GM19468 (cell line): ENCODE measurements around the gene EI24.
"Not testable (repeated sequence)": the region's sequence is repeated elsewhere in the genome, so short reads cannot be mapped to it uniquely, and the experiment has no call there.

Experiments used
- ATAC-seq: cut with Tn5 transposase; IDR thresholded peaks from one replicate; pipeline ENCODE4 v1.9.1; 2021; ENCODE audit warnings: mild to moderate bottlenecking, moderate library complexity, moderate number of reproducible peaks; ENCODE audit not compliant: unreplicated experiment; ENCODE audit errors: extremely low read depth

The EI24 gene

DNA sequence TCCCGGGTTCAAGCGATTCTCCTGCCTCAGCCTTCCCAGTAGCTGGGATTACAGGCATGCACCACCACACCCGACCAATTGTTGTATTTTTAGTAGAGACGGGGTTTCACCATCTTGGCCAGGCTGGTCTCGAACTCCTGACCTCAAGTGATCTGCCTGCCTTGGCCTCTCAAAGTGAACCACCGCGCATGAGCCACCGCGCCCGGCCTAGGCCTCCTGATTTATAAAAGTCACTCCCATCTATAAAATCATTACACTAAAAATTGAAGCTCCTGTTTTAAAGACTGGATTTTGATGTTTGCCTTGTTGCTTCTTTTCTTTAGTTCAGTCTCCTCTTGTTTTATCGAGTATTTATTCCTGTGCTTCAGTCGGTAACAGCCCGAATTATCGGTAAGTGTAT lies 7.9 kb downstream of the EI24 start:
- not testable (repeated sequence) for ATAC-seq

- ATAC-seq, result no peak
Observed at GRCh38 chr11:125578783-125579182, 9.5 kb downstream of the EI24 start.

DNA sequence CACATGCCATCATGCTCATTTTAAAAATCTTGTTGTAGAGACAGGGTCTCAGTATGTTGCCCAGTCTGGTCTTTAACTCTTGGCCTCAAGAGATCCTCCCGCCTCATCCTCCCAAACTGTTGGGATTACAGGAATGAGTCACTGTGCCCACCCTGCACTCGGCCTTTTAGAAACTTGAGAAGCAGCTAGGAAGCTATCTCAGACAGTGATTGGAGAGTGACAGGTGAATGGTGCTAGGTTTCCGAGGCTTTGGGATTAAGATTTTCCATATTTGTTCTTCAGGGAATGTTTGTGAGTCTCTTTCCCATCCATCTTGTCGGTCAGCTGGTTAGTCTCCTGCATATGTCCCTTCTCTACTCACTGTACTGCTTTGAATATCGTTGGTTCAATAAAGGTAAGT lies 10.5 kb downstream of the EI24 start:
- ATAC-seq, result no peak

GRCh38 chr11:125583496-125583895 lies 14.2 kb downstream of the EI24 start:
- ATAC-seq, result no peak

- ATAC-seq, result no peak
Observed at GRCh38 chr11:125585487-125585886, 16.2 kb downstream of the EI24 start.

DNA sequence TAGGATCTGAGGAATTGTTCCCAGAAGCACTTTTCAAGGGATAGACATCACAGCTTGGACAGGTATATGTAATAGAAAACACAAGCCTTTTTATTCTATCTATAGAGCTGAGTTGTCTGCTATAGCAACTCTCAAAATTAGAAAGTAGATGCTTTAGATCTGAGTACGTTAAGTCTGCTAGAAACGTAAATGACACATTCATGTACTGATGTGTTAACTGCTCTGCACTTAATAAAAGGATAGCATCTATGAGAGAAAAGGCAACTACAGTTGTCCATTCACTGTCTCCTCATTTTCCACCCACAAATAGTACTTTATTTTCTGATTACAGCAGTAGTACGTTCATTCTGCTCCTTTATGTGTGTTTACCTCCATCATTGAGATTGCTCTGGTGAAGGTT lies 17.3 kb downstream of the EI24 start:
- ATAC-seq, result no peak

GRCh38 chr11:125587480-125587879 lies 18.2 kb downstream of the EI24 start:
- ATAC-seq, result no peak

DNA sequence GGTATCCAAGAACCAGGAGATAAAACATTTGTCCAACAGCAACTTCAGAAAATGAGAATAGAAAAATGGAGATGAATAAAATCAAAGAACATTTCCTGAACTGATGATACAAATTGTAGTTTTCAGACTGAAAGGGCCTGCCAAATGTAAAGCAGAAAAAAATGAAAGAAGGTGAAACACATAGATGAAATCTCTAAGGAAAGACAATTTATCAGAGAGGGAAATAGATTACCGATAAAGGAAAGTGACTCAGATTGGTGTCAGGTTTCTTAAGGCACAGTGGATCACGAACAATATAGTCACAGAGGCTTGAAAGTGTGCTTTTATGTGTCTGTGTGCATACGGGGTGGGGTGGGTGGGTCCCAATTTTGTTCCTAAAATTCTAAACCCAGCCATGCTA lies 19.2 kb downstream of the EI24 start:
- no peak for ATAC-seq

GRCh38 chr11:125591649-125592304 lies 22.5 kb downstream of the EI24 start:
- peak; percentile 0 for ATAC-seq

DNA sequence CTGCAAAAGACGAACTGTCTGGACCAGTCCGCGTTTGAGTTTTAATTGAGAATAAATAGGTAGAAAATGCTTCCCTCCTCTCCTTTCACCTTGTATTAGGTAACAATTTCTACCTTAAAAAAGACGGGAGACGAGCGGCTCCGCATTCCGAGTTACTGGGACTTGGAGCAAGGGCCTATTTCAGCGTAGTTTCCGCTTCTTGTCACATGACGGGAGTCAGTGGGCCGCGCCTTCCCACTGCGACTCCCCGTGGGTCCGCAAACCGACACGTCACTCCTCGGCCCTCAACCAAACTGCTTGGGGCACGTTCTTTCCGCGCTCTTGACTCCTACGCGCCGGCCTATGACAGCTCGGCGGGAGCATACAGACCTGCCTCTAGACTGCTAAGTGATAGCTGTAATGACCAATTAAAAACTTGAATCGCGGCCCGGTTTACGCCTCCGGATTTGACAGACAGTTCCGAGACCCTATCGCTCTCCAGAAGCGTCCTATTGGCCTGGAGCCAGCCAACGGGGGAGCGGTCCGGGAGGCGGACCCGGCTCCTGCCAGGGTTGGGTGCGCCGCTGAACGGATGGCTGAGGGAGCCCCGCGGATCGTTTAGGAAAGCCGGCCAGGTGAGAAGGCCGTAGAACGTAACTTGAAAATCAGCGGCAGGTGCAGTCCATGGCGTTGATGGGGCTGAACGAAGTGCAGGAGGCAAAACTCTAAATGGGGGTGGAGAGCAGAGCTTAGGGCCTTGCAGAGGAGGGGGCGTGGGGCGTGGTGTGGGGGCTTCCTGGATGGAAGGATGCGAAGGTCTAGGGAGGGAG lies 23.2 kb downstream of the EI24 start, which contains the start of gene STT3A:
Gene STT3A, plus strand, starts transcription at position 548 of the 809 bp plus-strand sequence. CDS start 3,064 bp downstream, outside the sequence.
- ATAC-seq, result peak; percentile 99

DNA sequence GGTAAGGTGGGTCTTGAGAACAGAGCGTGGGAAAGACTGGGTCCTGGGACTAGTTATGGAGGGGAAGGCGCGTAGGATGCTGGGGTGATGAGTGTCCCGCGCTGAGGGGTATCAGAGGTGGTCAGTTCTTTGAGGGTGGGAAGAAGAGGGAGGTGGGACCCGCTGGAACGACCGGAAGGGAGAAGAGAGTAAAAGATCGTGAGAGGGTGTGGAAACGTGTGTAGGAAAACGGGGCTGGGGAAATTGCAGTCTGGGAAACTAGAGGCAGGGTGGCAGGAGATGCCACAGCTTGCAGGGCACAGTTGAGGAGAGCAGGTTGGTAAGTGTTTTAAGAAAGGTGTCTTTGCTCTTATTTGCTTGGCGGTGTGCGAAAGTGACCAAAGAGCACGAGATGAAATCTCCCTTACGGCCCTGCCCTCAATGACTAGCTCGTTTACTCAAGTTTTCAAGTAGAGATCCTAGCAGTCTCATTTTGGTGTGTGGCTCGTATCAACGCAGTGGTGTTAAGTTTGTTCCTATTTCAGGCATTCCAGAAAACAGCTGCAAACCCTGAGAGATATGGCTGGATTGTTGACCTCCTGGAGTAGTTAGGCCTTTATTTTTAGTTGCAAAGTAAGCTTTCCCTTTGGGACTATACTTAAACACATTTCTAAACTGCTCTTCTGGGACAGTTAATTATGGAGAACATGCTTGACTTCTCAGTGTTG lies 24.0 kb downstream of the EI24 start:
- ATAC-seq, result no peak

DNA sequence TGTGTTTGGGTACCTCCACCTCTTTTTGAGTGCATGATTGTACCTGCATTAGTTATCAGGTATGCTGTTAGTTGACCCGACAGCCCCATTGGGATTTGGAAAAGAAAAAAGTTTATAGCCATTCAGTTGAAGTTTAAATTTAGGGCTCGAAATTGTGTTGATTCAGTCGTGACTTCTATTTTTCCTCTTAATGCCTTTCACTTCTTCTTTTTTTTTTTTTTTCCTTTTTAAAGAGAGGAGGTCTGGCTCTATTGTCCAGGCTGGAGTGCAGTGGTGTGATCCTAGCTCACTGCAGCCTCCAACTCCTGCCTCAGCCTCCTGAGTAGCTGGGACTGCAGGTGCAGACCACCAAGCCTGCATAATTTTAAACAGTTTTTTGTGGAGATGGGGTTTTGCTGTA lies 25.7 kb downstream of the EI24 start:
- no peak for ATAC-seq

DNA sequence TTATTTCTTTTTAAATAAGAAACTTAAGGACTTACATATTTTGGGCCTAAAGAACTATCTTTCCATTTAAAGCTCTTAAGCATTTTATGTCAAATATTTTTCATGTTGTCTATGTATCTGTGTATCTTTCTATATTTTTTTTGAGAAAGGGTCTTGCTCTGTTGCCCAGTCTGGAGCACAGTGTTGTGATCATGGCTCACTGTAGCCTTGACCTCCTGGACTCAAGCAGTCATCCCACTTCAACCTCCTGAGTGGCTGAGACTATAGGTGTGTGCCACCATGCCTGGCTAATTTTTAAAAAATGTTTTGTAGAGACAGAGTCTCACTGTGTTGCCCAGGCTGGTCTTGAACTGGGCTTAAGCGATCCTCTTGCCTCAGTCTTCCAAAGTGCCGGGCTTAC lies 31.4 kb downstream of the EI24 start:
- no peak for ATAC-seq

- no peak for ATAC-seq
Observed at GRCh38 chr11:125603207-125603606, 33.9 kb downstream of the EI24 start.

DNA sequence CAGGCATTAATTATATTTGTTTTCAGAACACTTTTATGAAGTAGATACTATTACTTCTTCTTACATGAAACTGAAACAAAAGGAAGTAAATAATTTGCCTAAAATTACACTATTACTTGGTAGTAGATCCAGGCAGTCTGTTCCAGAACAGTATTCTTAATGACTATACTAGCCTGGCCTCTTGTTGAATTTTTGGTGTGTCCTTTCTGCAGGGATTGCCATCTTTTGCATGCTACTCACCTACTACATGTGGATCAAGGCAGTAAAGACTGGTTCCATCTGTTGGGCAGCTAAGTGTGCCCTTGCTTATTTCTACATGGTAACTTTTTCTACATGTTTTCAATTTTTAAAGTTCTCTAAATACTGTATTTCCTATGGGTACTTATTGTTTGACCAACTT lies 36.1 kb downstream of the EI24 start:
- no peak for ATAC-seq

- ATAC-seq, result no peak
Observed at GRCh38 chr11:125609545-125609944, 40.3 kb downstream of the EI24 start.

- no peak for ATAC-seq
Observed at GRCh38 chr11:125618383-125618782, 49.1 kb downstream of the EI24 start.

DNA sequence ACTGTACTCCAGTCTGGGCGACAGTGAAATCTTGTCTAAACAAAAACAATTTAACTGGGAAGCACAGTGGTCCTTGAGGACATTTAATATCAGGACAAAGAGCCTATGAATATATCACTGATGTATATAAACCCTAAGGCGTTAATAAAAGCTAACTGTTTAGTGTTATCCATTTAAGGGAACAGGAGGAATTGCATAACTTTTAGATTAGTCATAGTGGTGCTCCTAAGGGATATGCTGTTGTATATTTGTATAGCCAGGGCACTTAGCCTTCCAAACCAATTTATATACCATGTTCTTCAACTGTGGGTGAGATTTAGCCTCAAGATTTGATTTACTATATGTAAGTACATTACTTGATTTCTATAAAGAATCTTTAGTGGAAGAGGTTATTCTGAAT lies 52.7 kb downstream of the EI24 start:
- no peak for ATAC-seq

- ATAC-seq, result no peak
Observed at GRCh38 chr11:125623064-125623463, 53.8 kb downstream of the EI24 start.

DNA sequence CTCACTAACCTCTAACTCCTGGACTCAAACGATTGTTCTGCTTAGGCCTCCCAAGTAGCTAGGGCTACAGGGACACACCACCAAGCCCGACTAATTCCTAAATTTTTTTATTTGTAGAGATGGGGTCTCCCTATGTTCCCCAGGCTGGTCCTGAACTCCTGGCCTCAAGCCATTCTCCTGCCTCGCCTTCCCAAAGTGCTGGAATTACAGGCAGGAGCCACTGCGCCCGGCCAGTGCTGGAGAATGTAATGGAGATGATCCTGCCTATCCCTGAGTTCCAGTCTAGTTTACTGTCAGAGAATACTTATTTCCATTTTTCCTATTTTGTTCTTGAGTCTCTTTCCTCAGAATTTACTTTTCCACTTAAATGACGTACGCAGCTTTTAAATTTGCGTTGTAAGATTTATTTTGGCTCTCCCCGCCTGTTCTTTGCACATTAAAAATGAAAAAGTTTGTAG lies 55.5 kb downstream of the EI24 start, which contains the start of gene CHEK1:
Gene CHEK1, plus strand, starts transcription at position 408 of the 458 bp plus-strand sequence. CDS start 1,606 bp downstream, outside the sequence.
- no peak for ATAC-seq

GRCh38 chr11:125625225-125625629 lies 56.0 kb downstream of the EI24 start:
- no peak for ATAC-seq
